ENCODE measurements around the gene BCL2L11.

GRCh38 chr2:111167076-111167862 is 46.6 kb downstream of the BCL2L11 start:
- TF ChIP-seq, protein P1, sequence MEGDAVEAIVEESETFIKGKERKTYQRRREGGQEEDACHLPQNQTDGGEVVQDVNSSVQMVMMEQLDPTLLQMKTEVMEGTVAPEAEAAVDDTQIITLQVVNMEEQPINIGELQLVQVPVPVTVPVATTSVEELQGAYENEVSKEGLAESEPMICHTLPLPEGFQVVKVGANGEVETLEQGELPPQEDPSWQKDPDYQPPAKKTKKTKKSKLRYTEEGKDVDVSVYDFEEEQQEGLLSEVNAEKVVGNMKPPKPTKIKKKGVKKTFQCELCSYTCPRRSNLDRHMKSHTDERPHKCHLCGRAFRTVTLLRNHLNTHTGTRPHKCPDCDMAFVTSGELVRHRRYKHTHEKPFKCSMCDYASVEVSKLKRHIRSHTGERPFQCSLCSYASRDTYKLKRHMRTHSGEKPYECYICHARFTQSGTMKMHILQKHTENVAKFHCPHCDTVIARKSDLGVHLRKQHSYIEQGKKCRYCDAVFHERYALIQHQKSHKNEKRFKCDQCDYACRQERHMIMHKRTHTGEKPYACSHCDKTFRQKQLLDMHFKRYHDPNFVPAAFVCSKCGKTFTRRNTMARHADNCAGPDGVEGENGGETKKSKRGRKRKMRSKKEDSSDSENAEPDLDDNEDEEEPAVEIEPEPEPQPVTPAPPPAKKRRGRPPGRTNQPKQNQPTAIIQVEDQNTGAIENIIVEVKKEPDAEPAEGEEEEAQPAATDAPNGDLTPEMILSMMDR (IDR thresholded peaks at IDR 0.05), result no peak
- TF ChIP-seq POLR2A (IDR thresholded peaks at IDR 0.05), result no peak
- no peak for TF ChIP-seq POLR2AphosphoS5 (IDR thresholded peaks at IDR 0.05; ENCODE audit: insufficient read depth in 1 of 2, low read depth in 1 of 2)

Data from vagina (tissue), 2 donors.